HCT116 (cell line): ENCODE measurements around the gene GSK3A. TPM values are rescaled to one million over a fixed set of nuclear protein-coding genes. Genes with fewer than 3 reads are reported as not detected.

ENCODE experiments used
- ATAC-seq: fragments of 200-7000 bp; cut with Tn5 transposase; 2 replicates; pipeline ENCODE4 v1.9.1; 2020; ENCODE audit warnings: mild to moderate bottlenecking, moderate library complexity
- BruUV-seq: library from RNA; stranded (reverse); fragments of 400-500 nt; replicated peaks from 2 replicates; lab custom pipeline; 2021; lab: Mats Ljungman, UMichigan
- CTCF ChIA-PET: fragments of 300-600 bp; sonication (Branson Sonifier 250); formaldehyde crosslinking; loops from one replicate; lab custom pipeline; 2021; ENCODE audit warnings: antibody characterized with exemption; lab: Charles Lee
- POLR2A ChIA-PET: fragments of 300-600, 350-600 bp; sonication (Branson Sonifier 250); formaldehyde crosslinking; loops from one replicate; lab custom pipeline; 2021; ENCODE audit warnings: antibody characterized with exemption; lab: Charles Lee
- RAD21 ChIA-PET, 2 experiments: fragments of 300-600 bp; sonication (Branson Sonifier 250); formaldehyde crosslinking; loops; one replicate each; lab custom pipeline; 2023; ENCODE audit warnings: low total read pairs in 2 of 2; ENCODE audit not compliant: uncharacterized antibody in 2 of 2, unreplicated experiment in 2 of 2, low non-redundant PET in 1 of 2; lab: Charles Lee
- DNase-seq: peaks from one replicate; pipeline ENCODE4 v3.0.0-alpha.2; 2010; ENCODE audit warnings: low read depth, low spot score
- H2AFZ ChIP-seq: fragments of 200-600 bp; shearing (Covaris generic), sonication (generic); 2 replicates; pipeline ENCODE4 v1.6.1; 2017; ENCODE audit warnings: low read depth, mixed run types, mixed read lengths, antibody characterized with exemption, low read length; ENCODE audit not compliant: poor library complexity, severe bottlenecking
- H3K27ac ChIP-seq: 2 replicates; pipeline ENCODE4 v1.5.1; 2012; ENCODE audit warnings: low read depth, low read length
- H3K27me3 ChIP-seq: fragments of 200-600 bp; sonication (generic); 2 replicates; pipeline ENCODE4 v1.6.1; 2016; ENCODE audit warnings: mixed run types, low read length, mixed read lengths; ENCODE audit not compliant: insufficient read depth
- H3K36me3 ChIP-seq, 2 experiments: fragments of 200-500 bp in 1 of 2; fragments of 200-600 bp in 1 of 2; sonication (Bioruptor generic) in 1 of 2; sonication (generic) in 1 of 2; 2 replicates each; pipeline versions ENCODE4 v1.5.1 to v1.6.1; 2014 to 2016; ENCODE audit warnings: low read length in 2 of 2, inconsistent platforms in 1 of 2, mixed read lengths in 1 of 2, mixed run types in 1 of 2; ENCODE audit not compliant: insufficient read depth in 2 of 2, control insufficient read depth in 1 of 2
- H3K4me1 ChIP-seq, 2 experiments: fragments of 200-600 bp in 1 of 2; sonication (generic) in 1 of 2; 2 replicates each; pipeline versions ENCODE4 v1.5.1 to v1.6.1; 2012 to 2017; ENCODE audit warnings: low read length in 2 of 2, inconsistent platforms in 1 of 2, mild to moderate bottlenecking in 1 of 2, mixed read lengths in 1 of 2, mixed run types in 1 of 2, moderate library complexity in 1 of 2; ENCODE audit not compliant: insufficient read depth in 2 of 2, control insufficient read depth in 1 of 2
- H3K4me2 ChIP-seq: fragments of 200-600 bp; sonication (generic); 2 replicates; pipeline ENCODE4 v1.6.1; 2017; ENCODE audit warnings: mixed run types, low read length, mixed read lengths
- H3K4me3 ChIP-seq, 2 experiments: fragments of 200-600 bp in 1 of 2; sonication (generic) in 1 of 2; replicated peaks in 1 of 2; 2 replicates each; pipeline ENCODE4 v1.5.1; 2011 to 2016; ENCODE audit warnings: low read length in 2 of 2, control low read depth in 1 of 2, low read depth in 1 of 2, mild to moderate bottlenecking in 1 of 2, mixed read lengths in 1 of 2, mixed run types in 1 of 2
- H3K79me2 ChIP-seq: fragments of 200-600 bp; sonication (generic); 2 replicates; pipeline ENCODE4 v1.6.1; 2017; ENCODE audit warnings: mild to moderate bottlenecking, mixed run types, low read length, moderate library complexity, mixed read lengths; ENCODE audit not compliant: insufficient read depth
- H3K9ac ChIP-seq: fragments of 200-600 bp; sonication (generic); 2 replicates; pipeline ENCODE4 v1.6.1; 2016; ENCODE audit warnings: low read length, mixed read lengths
- H3K9me2 ChIP-seq: fragments of 200-600 bp; sonication (generic), shearing (Covaris generic); 2 replicates; pipeline ENCODE4 v1.6.1; 2017; ENCODE audit warnings: mixed run types, mild to moderate bottlenecking, moderate library complexity; ENCODE audit not compliant: insufficient read depth
- H3K9me3 ChIP-seq, 2 experiments: fragments of 200-500 bp in 1 of 2; fragments of 200-600 bp in 1 of 2; sonication (Bioruptor generic) in 1 of 2; sonication (generic) in 1 of 2; 2 replicates each; pipeline ENCODE4 v1.6.1; 2014 to 2017; ENCODE audit warnings: low read length in 2 of 2, mixed read lengths in 2 of 2, inconsistent platforms in 1 of 2, low read depth in 1 of 2, mild to moderate bottlenecking in 1 of 2, mixed run types in 1 of 2, moderate library complexity in 1 of 2; ENCODE audit not compliant: control insufficient read depth in 1 of 2, insufficient read depth in 1 of 2
- H4K20me1 ChIP-seq: fragments of 200-600 bp; sonication (generic), shearing (Covaris generic); 2 replicates; pipeline ENCODE4 v1.6.1; 2017; ENCODE audit warnings: mixed run types, mild to moderate bottlenecking, moderate library complexity; ENCODE audit not compliant: insufficient read depth
- CBX3 ChIP-seq: IDR thresholded peaks from 2 replicates; pipeline ENCODE4 v1.6.1; 2012; ENCODE audit warnings: low read depth
- CTCF ChIP-seq, 3 experiments: fragments of 200-600 bp in 1 of 3; sonication (generic) in 1 of 3; IDR thresholded peaks in 2 of 3; conservative IDR thresholded peaks in 1 of 3; 2 replicates each; pipeline ENCODE4 v1.5.1; 2012 to 2017; ENCODE audit warnings: low read depth in 2 of 3, low read length in 2 of 3, antibody characterized with exemption in 1 of 3, borderline replicate concordance in 1 of 3, control low read depth in 1 of 3, mild to moderate bottlenecking in 1 of 3, mixed read lengths in 1 of 3, mixed run types in 1 of 3, moderate library complexity in 1 of 3; ENCODE audit not compliant: insufficient read depth in 1 of 3
- EGR1 ChIP-seq: IDR thresholded peaks from 2 replicates; pipeline ENCODE4 v1.6.1; 2012; ENCODE audit warnings: low read depth
- ELF1 ChIP-seq: IDR thresholded peaks from 2 replicates; pipeline ENCODE4 v1.6.1; 2012; ENCODE audit warnings: low read depth, borderline replicate concordance
- EZH2 ChIP-seq: fragments of 200-600 bp; sonication (generic); IDR thresholded peaks from 2 replicates; pipeline ENCODE4 v1.6.1; 2017; ENCODE audit warnings: antibody characterized with exemption, mixed run types
- EZH2phosphoT487 ChIP-seq: fragments of 200-600 bp; IDR thresholded peaks from 2 replicates; pipeline ENCODE4 v1.6.1; 2018; ENCODE audit warnings: antibody characterized with exemption, borderline replicate concordance
- FOSL1 ChIP-seq: IDR thresholded peaks from 2 replicates; pipeline ENCODE4 v1.6.1; 2012; ENCODE audit warnings: low read depth
- JUND ChIP-seq: IDR thresholded peaks from 2 replicates; pipeline ENCODE4 v1.6.1; 2012
- POLR2A ChIP-seq: IDR thresholded peaks from 2 replicates; pipeline ENCODE4 v1.7.0; 2011; ENCODE audit warnings: borderline replicate concordance; ENCODE audit not compliant: insufficient read depth, insufficient read length; ENCODE audit errors: extremely low read depth
- RAD21 ChIP-seq: IDR thresholded peaks from 2 replicates; pipeline ENCODE4 v1.6.1; 2012; ENCODE audit warnings: low read depth, mild to moderate bottlenecking
- REST ChIP-seq: IDR thresholded peaks from 2 replicates; pipeline ENCODE4 v1.6.1; 2012; ENCODE audit warnings: low read depth
- SP1 ChIP-seq: IDR thresholded peaks from 2 replicates; pipeline ENCODE4 v1.6.1; 2012; ENCODE audit warnings: low read depth
- SRF ChIP-seq: IDR thresholded peaks from 2 replicates; pipeline ENCODE4 v1.6.1; 2012; ENCODE audit warnings: low read depth
- TCF7L2 ChIP-seq: IDR thresholded peaks from 2 replicates; pipeline ENCODE4 v1.7.0; 2011; ENCODE audit warnings: borderline replicate concordance, inconsistent platforms; ENCODE audit not compliant: insufficient read depth, insufficient read length; ENCODE audit errors: extremely low read depth
- YY1 ChIP-seq: IDR thresholded peaks from 2 replicates; pipeline ENCODE4 v1.6.1; 2011; ENCODE audit warnings: low read length, low read depth, moderate library complexity, mild to moderate bottlenecking; ENCODE audit not compliant: insufficient replicate concordance; ENCODE audit errors: extremely low read depth
- ZBTB33 ChIP-seq: IDR thresholded peaks from 2 replicates; pipeline ENCODE4 v1.6.1; 2011; ENCODE audit warnings: mild to moderate bottlenecking, low read length, moderate library complexity; ENCODE audit not compliant: insufficient replicate concordance; ENCODE audit errors: extremely low read depth
- ZFX ChIP-seq: fragments of 450-650 bp; IDR thresholded peaks from 2 replicates; pipeline ENCODE4 v1.6.1; 2017
- ZNF274 ChIP-seq: fragments of 200-500 bp; sonication (Bioruptor generic); IDR thresholded peaks from 2 replicates; pipeline ENCODE4 v1.6.1; 2014; ENCODE audit warnings: mild to moderate bottlenecking, low read depth, low read length, inconsistent platforms
- intact Hi-C: fragments of 100-400 bp; cut with micrococcal nuclease; formaldehyde crosslinking; loops from 2 replicates; pipeline ENCODE4 v1.10.0; 2022
- total RNA-seq: library from RNA; stranded (reverse); gene quantifications from one replicate; pipeline ENCODE4 v1.2.1, GENCODE V29; 2021; ENCODE audit not compliant: unreplicated experiment
- TF ChIP-seq, protein P1 (sequence below): IDR thresholded peaks from 2 replicates; pipeline ENCODE4 v1.6.1; 2012
- TF ChIP-seq, protein P2 (sequence below): IDR thresholded peaks from 2 replicates; pipeline ENCODE4 v1.6.1; 2012

The GSK3A gene
- total RNA-seq, 1 experiment from 2014 or later, result 57.2 TPM

GRCh38 chr19:42272535-42272897, 30.1 kb upstream of the GSK3A start:
- no peak for ATAC-seq
- H3K4me1 ChIP-seq, result peaks cover 20 to 30% of the 10 kb centered on the region in 2 experiments
- TF ChIP-seq ZBTB33, result no peak
- TF ChIP-seq ZFX, result no peak
- TF ChIP-seq REST, result no peak
- TF ChIP-seq JUND, result no peak
- no peak for TF ChIP-seq SRF
- TF ChIP-seq, protein P1, sequence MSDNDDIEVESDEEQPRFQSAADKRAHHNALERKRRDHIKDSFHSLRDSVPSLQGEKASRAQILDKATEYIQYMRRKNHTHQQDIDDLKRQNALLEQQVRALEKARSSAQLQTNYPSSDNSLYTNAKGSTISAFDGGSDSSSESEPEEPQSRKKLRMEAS, result no peak
- TF ChIP-seq EGR1, result no peak
- TF ChIP-seq ELF1, result no peak
- no peak for TF ChIP-seq CBX3
- TF ChIP-seq, protein P2, sequence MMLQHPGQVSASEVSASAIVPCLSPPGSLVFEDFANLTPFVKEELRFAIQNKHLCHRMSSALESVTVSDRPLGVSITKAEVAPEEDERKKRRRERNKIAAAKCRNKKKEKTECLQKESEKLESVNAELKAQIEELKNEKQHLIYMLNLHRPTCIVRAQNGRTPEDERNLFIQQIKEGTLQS, result no peak
- no peak for TF ChIP-seq RAD21
- no peak for TF ChIP-seq TCF7L2
- TF ChIP-seq EZH2phosphoT487, result no peak
- no peak for TF ChIP-seq EZH2
- no peak for TF ChIP-seq YY1
- TF ChIP-seq ZNF274, result no peak
- TF ChIP-seq POLR2A, result no peak
- no peak for TF ChIP-seq CTCF (IDR thresholded peaks at IDR 0.05 in 2 of 3, conservative IDR thresholded peaks at IDR 0.05 in 1 of 3; ENCODE audit: borderline replicate concordance in 1 of 3, insufficient read depth in 1 of 3, low read depth in 2 of 3, low read length in 2 of 3)
- no peak for TF ChIP-seq SP1
- no peak for TF ChIP-seq FOSL1
- TF ChIP-seq, all 23 proteins: peak for 0
- Histone ChIP-seq H3K79me2 (peaks cover 16% of the 10 kb centered on the region), H3K9ac (no peak overlapping the region), H4K20me1 (no peaks in the 10 kb centered on the region), H3K4me3 (no peak overlapping the region), H3K27ac (no peak overlapping the region), H3K27me3 (no peaks in the 10 kb centered on the region), H3K36me3 (peaks cover 3 to 5% of the 10 kb centered on the region in 2 experiments; a peak in 2 of 4 replicates), H3K9me3 (no peaks in the 10 kb centered on the region), H2AFZ (no peak overlapping the region), H3K4me2 (no peak overlapping the region), H3K9me2 (no peaks in the 10 kb centered on the region)
- intact Hi-C loops, result no loop called here
- CTCF ChIA-PET, result no interaction called here
- no TSS peak for BruUV-seq
- RAD21 ChIA-PET, result no interaction called here
- POLR2A ChIA-PET, result no interaction called here
- no peak for DNase-seq
